BJ (cell line): Measurements from ENCODE around the gene COL27A1. TPM values are rescaled to one million over a fixed set of nuclear protein-coding genes. Genes with fewer than 3 reads are reported as not detected.

Experiments
- CTCF ChIA-PET: fragments of 350-600 bp; formaldehyde crosslinking; extraction: SDS; loops from one replicate; lab custom pipeline; 2021; ENCODE audit warnings: antibody characterized with exemption, inconsistent platforms; lab: Yijun Ruan, JAX
- POLR2A ChIA-PET: fragments of 300-600 bp; sonication (Branson Sonifier 250); formaldehyde crosslinking; extraction: SDS; loops from one replicate; lab custom pipeline; 2021; ENCODE audit warnings: antibody characterized with exemption; lab: Charles Lee
- DNase-seq: peaks from one replicate; pipeline ENCODE4 v3.0.0-alpha.2; 2011; ENCODE audit warnings: low read depth
- H3K27me3 ChIP-seq: 2 replicates; pipeline ENCODE4 v1.6.0; 2011; ENCODE audit warnings: low read length; ENCODE audit not compliant: control insufficient read depth, insufficient read depth
- H3K36me3 ChIP-seq: 2 replicates; pipeline ENCODE4 v1.5.1; 2011; ENCODE audit warnings: low read length; ENCODE audit not compliant: control insufficient read depth, insufficient read depth
- H3K4me3 ChIP-seq: 2 replicates; pipeline ENCODE4 v1.5.1; 2011; ENCODE audit warnings: low read depth, mild to moderate bottlenecking, control low read depth, low read length
- CTCF ChIP-seq: IDR thresholded peaks from 2 replicates; pipeline ENCODE4 v1.5.1; 2011; ENCODE audit warnings: low read depth, mild to moderate bottlenecking, control low read depth, inconsistent platforms, low read length, moderate library complexity; ENCODE audit not compliant: insufficient read depth
- polyA plus RNA-seq: library from polyadenylated mRNA; depleted of rRNA; stranded (reverse); fragments of >200 nt; gene quantifications from 2 replicates; pipeline ENCODE4 v1.2.3, GENCODE V29; 2011

COL27A1 gene
- polyA plus RNA-seq, 1 experiment: 16.6 TPM

DNA sequence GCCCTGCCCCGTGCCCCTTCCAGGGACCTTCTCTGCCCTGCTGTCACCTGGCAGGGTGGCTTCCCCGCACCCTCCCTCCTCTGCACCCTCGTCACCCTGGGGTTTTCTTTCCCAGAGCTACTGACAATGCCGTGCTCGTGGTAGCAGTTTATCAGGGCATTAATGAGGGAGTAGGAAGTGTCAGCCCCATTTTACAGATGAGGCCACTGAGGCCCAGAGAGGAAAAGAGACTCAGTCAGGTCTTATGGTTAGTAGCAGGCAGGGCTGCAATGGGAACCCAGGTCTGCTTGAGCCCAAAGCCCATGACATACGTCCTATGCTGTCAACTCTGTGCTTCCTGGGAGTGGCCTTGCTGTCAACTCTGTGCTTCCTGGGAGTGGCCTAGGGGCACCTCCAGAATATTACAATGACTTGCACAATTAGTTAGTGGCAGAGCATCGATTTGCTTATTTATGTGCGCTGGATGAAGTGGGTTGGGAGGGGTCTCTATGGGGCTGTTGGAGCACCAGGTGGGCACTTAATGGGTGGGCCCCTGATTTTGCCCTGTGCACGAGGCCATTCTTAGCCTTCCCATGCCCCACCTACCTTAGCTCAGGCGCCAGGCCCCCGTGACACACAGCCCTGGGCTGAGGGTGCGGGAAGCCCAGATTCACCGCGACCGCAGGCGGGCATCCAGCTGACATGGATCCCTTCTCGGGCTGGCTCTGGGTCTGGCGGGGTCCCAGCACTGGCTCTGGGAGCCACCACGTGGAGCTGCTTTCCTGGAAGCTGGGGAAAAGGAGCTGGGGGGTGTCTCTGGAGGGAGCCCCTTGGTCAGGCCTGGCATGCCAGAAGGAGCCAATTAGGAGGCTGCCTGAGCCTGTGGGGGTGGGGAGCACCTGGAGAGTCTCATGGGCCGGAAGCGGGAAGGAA, 85.6 kb downstream of the COL27A1 start:
- POLR2A ChIA-PET: no interaction called here
- CTCF ChIA-PET: interaction anchor here (1.8 to 2.8 kb wide), 2 partner anchors 50 to 133 kb away, joined by 4 to 7 read pairs; no protein-coding TSS in a partner anchor

DNA sequence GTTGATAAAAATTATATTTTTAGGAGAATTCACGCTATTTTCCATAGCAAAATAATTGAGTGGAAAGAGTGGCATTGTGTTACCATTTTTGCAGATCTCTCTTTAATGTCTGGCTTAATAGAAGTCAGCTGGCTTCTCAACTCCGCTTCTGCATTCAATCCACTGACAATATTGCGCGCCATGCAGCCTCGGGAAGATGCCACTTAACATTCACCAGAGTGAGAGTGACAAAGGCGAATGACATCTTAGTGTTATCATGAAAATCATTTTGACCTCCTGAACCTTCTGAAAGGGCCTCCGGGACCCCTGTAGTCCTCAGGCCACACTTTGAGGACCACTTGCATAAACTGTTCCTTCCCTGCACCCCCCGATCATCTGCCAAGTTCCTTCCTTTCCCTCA, 87.5 kb downstream of the COL27A1 start:
- CTCF ChIA-PET: interaction anchor here (0.7 to 1.8 kb wide), 3 partner anchors 48 to 88 kb away, joined by 3 to 4 read pairs (median 4); partner anchors contain the start of gene COL27A1

More for the DNA sequence above, 85.6 kb downstream of the COL27A1 start:
- H3K4me3 ChIP-seq: no peak overlapping the region
- no peak for TF ChIP-seq CTCF
- no peak for DNase-seq
- peaks cover 30% of the 10 kb centered on the region for H3K36me3 ChIP-seq
- H3K27me3 ChIP-seq: no peaks in the 10 kb centered on the region

GRCh38 chr9:114243240-114243639, 87.9 kb downstream of the COL27A1 start:
- ChIA-PET POLR2A (no interaction called here), CTCF (interaction anchor here (1.4 kb wide), 1 partner anchor 48 kb away, joined by 4 read pairs; no protein-coding TSS in a partner anchor)
- H3K27me3 ChIP-seq: no peaks in the 10 kb centered on the region
- no peak overlapping the region for H3K4me3 ChIP-seq
- TF ChIP-seq CTCF: no peak
- no peak for DNase-seq
- H3K36me3 ChIP-seq: peaks cover 33% of the 10 kb centered on the region

More for the DNA sequence above, 87.5 kb downstream of the COL27A1 start:
- DNase-seq: no peak
- Histone ChIP-seq H3K4me3 (no peak overlapping the region), H3K36me3 (peaks cover 33% of the 10 kb centered on the region), H3K27me3 (no peaks in the 10 kb centered on the region)
- POLR2A ChIA-PET: no interaction called here
- TF ChIP-seq CTCF: no peak

- no peak for TF ChIP-seq CTCF
- POLR2A ChIA-PET: no interaction called here
- Histone ChIP-seq H3K4me3 (no peak overlapping the region), H3K36me3 (peaks cover 33% of the 10 kb centered on the region), H3K27me3 (no peaks in the 10 kb centered on the region)
- no peak for DNase-seq
- CTCF ChIA-PET: interaction anchor here (0.9 to 1.7 kb wide), 2 partner anchors 89 to 137 kb away, joined by 3 to 4 read pairs; partner anchors contain the start of gene COL27A1
Observed at GRCh38 chr9:114244570-114244969, 89.2 kb downstream of the COL27A1 start.

- CTCF ChIA-PET: interaction anchor here (0.8 to 1.7 kb wide), 4 partner anchors 18 to 139 kb away, joined by 3 to 4 read pairs (median 3); no protein-coding TSS in a partner anchor
- POLR2A ChIA-PET: interaction anchor here (1.0 kb wide), 1 partner anchor 9 kb away, joined by 3 read pairs; no protein-coding TSS in a partner anchor
- peaks cover 20% of the 10 kb centered on the region for H3K36me3 ChIP-seq
- peak; percentile 79 for DNase-seq
- H3K27me3 ChIP-seq: no peaks in the 10 kb centered on the region
- no peak for TF ChIP-seq CTCF
- H3K4me3 ChIP-seq: no peak overlapping the region
Observed at GRCh38 chr9:114246558-114246957, 91.2 kb downstream of the COL27A1 start.
